Choroid plexus epithelial cell (primary cell): Measurements from ENCODE around the gene MAP2K4.

ENCODE experiments used
- DNase-seq: peaks from one replicate; pipeline ENCODE4 v3.0.0-alpha.2; 2010; ENCODE audit warnings: low read depth
- H3K4me3 ChIP-seq: 2 replicates; pipeline ENCODE4 v1.5.1; 2011; ENCODE audit warnings: low read depth, mild to moderate bottlenecking, control low read depth, low read length, moderate library complexity
- CTCF ChIP-seq: conservative IDR thresholded peaks from 2 replicates; pipeline ENCODE4 v1.5.1; 2011; ENCODE audit warnings: low read depth, mild to moderate bottlenecking, control low read depth, inconsistent platforms, low read length, moderate library complexity

Gene MAP2K4

DNA sequence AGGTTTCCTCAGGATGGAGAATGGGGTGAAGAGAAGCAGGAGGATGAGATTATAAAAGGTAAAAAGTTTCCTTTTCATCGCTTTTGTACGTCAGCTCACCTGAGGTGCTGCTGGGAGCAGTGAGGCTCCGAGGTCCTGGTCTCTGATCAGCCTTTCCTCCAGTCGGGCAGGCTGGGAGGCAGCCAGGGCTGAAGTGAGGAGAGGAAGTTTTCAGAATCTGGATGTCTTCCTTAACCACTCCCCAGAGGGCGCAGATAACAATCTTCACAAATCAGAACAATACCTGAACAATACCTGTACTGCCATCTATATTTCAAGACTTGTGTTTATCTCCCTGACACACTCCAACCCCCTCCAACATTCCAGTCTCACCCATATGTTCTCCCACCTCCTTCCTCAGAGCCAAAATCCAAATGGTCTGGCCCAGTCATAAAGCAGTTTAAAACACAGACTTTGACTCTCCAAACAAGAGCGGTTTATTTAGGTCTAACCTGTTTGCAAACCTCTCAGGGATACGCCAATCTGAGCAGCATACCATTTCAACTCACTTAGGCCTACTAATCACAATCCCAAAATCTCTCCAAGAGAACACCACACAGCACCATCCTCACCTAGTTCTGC lies 30.2 kb upstream of the MAP2K4 start:
- no peak overlapping the region for H3K4me3 ChIP-seq
- DNase-seq = no peak
- TF ChIP-seq CTCF = no peak

GRCh38 chr17:11991461-11991860 lies 29.2 kb upstream of the MAP2K4 start:
- H3K4me3 ChIP-seq = no peak overlapping the region
- DNase-seq = no peak
- TF ChIP-seq CTCF = no peak

DNA sequence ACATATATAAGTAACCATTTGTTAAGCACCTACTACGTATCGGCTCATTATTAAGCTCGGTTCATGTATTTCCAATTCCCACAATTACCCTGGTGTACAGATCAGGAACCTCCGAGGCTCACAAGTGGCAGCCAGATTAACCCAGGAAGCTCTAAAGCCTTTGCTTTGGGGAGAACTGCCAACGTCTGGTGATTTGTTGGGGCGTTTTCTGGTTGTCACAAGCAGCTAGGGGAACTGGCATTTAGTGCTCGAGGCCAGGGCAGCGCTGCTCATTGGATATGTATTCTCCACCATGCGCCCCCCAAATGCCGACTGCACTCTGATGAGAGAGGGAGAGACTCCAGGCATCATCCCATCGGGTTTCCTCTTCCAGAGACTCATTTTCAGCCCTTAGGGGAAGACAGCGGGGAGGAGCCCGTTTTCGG lies 23.9 kb upstream of the MAP2K4 start:
- DNase-seq = peak; percentile 35
- peak; percentile 9 for TF ChIP-seq CTCF
- peak overlapping the region; percentile 95 for H3K4me3 ChIP-seq

DNA sequence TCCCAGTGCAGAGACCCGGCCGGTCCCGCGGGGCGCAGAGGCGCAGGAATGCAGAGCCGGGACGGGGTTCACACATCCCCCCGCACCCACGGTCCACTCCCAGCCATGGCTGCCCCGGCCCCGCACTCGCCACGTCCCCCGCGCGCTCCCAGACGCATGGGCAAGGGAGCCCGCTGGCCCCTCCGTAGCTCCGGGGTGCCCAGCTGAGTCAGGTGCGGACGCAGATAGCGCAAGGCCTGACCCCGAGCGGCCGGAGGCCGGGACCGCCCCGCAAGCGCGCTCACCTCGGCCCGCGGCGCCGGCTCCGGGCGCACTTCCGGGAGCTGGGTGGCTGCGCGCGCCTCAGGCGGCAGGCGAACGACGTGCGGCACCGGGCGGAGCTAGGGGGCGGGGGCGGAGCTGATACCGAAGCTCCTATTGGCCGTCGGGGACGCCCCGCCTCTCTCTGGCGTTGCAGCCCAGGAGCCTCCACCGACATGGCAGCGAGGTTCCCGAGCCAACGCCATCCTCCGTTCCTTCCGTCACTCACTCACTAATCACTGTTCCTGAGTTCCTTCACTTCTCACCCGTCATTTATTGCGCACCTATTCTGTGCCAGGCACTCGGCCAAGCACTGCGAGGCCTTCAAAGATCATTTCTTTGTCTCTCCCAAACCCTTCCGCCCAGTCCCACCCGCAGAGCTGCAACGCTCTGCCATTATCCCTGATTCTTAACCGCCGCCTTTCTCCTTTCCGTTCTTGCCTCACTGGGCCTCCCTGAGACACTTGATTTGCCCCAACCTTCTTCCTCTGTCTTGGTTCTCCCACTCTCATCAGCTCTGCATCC lies 23.3 kb upstream of the MAP2K4 start, which contains the start of gene ZNF18:
ZNF18 (minus strand) TSS at position 329 of the 825 bp plus-strand sequence. CDS start 4,646 bp downstream, outside the sequence.
- TF ChIP-seq CTCF = no peak
- peak; percentile 95 for DNase-seq
- peak within 1 kb of the TSS; percentile 95 for H3K4me3 ChIP-seq

DNA sequence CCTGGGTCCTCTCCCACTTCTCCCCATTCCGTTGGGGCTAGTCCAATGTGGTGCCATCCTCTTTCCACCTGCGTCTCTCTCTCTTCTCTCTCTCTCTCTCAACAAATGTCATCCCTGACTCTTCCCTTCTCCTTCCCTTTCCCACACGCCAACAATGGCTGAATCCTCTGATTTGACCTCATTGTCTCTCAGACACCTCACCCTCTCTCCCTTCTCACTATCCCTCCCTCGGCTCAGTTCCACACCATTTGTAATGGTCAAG lies 22.8 kb upstream of the MAP2K4 start:
- H3K4me3 ChIP-seq = peak overlapping the region; percentile 95
- DNase-seq = no peak
- TF ChIP-seq CTCF = no peak

GRCh38 chr17:11999696-12000095 lies 21.0 kb upstream of the MAP2K4 start:
- no peak for TF ChIP-seq CTCF
- no peak overlapping the region for H3K4me3 ChIP-seq
- DNase-seq = no peak

DNA sequence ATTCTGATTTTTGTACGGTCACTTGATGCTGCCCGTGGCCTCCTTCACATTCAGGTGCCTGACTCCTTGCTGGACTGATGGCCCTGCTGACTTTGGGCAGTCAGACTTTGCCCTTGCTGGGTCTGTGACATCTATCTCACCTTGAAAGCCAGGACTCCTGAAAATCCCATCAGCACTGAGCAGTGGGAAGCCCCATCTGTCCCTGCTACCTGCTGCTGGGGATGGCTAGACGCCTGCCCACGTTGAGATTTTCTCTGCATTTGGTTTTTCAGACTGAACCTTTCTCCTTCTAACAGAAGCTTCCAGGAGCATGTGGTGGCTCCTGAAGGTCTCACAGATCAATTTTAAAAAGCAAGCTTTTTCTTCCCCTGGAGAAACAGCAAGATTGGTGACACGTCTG lies 13.2 kb upstream of the MAP2K4 start:
- H3K4me3 ChIP-seq = no peak overlapping the region
- no peak for DNase-seq
- no peak for TF ChIP-seq CTCF
